ENCODE results near the gene KLF1.
"Not testable (repeated sequence)": the region's sequence is repeated elsewhere in the genome, so short reads cannot be mapped to it uniquely, and the experiment has no call there.

The KLF1 gene

GRCh38 chr19:12866416-12867119, 20.4 kb downstream of the KLF1 start:
- no peak for DNase-seq

DNA sequence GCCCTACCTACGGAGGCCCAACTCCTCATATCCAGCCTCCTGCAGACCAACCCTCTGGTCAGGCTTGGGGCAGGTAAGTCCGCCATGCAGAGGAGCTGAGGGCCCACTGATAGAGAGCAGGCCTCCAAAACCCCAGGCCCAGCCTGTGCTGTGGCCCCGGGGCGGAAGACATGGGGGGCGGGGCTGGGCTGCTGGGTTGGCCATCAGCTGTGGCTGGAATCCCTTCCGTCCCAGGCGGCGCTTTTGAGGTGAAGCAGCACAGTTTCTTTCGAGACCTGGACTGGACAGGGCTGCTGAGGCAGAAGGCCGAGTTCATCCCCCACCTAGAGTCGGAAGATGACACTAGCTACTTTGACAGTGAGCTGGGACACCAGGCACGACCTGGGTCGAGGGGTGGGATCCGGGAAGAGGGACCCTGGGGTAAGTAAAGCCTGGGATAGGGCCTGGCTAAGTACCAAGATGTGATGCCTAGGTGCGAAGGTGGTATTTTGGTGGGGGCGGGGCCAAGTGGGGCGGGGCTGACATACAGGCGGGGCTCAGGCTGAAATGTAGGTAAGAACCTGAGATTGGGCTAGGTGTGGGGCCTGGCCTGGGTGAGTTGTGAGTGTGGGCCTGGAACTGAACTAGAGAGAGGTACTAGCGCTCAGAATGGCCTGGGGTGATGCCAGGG, 21.1 kb downstream of the KLF1 start:
- DNase-seq = no peak

GRCh38 chr19:12864721-12865715, 22.0 kb downstream of the KLF1 start:
- no peak for DNase-seq

GRCh38 chr19:12864143-12864542, 22.9 kb downstream of the KLF1 start:
- no peak for DNase-seq

DNA sequence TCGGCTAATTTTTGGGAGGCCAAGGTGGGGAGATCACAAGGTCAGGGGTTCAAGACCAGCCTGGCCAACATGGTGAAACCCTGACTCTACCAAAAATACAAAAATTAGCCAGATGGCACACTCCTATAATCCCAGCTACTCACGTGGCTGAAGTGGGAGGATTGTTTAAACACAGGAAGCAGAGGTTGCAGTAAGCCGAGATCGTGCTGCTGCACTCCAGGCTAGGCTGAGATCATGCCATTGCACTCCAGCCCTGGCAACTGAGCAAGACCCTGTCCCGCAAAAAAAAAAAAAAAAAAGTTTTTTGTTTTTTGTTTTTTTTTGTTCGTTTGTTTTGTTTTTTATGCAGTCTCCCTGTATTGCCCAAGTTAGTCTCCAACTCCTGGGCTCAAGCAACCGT, 27.5 kb downstream of the KLF1 start:
- DNase-seq = no peak

DNA sequence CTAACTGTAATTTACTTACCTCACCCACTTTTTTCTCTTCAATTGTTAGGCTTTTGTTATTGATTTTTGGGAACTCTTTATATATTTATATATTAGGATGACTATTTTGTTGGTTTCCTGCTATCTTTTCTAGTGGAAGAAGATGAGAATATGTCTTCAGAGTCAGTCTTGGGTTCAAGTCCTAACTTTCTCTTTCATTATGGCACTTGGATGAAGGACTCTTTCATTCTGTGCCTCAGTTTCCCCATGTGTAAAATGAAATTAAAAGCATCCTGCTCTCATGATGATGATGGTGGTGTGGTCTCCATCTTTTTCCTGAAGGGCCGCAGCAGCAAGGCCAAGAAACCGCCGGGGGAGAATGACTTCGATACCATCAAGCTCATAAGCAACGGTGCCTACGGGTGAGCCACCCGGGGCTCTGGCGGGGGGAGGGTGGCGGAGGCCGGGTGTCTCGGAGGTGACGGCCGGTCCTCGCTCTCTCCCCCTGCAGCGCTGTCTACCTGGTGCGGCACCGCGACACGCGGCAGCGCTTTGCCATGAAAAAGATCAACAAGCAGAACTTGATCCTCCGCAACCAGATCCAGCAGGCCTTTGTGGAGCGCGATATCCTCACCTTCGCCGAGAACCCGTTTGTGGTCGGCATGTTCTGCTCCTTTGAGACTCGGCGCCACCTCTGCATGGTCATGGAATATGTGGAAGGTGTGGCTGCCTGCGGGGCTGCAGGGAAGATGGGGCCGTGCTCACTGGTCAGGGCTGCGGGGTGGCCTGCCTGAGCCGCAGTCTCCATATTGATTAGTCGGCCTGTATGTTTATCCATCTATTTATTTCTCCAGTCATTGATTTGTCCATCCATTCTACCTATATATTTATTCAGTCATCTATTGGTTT, 28.7 kb downstream of the KLF1 start:
- no peak for DNase-seq

GRCh38 chr19:12856653-12857052, 30.3 kb downstream of the KLF1 start:
- DNase-seq = no peak

GRCh38 chr19:12847159-12848139, 39.6 kb downstream of the KLF1 start:
- peak; percentile 86 for DNase-seq

DNA sequence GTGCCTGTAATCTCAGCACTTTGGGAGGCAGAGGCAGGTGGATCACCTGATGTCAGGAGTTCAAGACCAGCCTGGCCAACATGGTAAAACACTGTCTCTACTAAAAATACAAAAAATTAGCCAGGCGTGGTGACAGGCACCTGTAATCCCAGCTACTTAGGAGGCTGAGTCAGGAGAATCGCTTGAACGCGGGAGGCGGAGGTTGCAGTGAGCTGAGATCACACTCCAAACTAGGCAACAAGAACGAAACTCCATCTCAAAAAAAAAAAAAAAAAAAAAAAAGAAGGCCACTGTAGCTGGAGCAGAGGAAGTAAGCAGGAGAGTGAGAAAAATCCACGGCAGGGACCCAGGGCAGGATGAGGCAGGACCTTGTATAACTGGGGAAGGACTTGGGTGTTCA, 40.4 kb downstream of the KLF1 start:
- not testable (repeated sequence) for DNase-seq

DNA sequence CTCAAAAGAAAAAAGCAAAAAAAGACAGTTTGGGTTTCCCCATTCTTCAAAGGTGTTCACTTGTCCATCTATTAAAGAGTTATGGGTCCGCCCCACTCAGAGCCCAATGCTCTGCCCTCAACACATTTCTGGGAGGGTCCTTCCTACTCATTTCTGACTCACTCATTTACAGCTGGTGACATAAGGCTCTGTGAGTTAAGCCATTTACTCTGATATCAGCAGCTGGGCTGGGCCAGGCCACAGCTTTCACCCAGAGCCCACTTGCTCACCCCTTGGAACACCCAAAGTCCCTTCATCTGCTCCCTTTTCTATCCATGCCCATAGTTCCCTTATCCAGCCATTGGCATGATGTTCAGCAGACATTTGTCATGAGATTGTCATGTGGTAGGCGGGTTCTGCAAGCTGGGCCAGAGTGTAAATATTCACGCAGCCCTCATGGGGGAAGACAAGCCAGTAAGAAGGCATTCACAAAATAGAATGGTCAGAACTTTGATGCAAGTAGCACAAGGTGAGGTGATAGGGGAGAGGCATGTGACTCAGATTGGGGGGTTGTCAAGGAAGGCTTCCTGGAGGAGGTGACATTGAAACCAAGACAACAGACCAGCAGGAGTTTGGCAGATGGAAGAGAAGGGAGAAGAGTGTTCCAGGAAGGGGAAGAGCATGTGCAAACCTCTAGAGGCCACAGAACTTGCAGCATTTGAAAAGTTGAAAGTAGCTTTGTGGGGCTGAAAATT, 42.8 kb downstream of the KLF1 start:
- DNase-seq = no peak

- DNase-seq = no peak
Observed at GRCh38 chr19:12843328-12843727, 43.7 kb downstream of the KLF1 start.

DNA sequence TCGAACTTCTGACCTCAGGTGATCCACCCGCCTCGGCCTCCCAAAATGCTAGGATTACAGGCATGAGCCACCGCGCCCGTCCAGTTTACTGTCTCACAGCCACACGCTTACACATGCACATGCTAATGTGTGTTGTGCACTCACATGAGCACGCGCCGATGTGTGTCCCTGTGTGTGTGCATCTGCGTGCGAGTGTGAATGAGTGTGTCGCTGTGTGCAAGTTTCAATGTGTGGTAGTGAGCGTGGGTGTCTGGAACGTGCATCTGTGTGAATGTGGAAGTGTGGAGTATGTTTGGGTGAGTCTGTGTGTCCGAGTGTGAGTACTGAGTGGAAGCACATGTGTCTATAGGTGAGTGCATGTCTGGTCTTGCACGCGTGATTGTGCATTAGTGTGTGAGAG, 44.5 kb downstream of the KLF1 start:
- DNase-seq = no peak

GRCh38 chr19:12841094-12841493, 45.9 kb downstream of the KLF1 start:
- DNase-seq = no peak

DNA sequence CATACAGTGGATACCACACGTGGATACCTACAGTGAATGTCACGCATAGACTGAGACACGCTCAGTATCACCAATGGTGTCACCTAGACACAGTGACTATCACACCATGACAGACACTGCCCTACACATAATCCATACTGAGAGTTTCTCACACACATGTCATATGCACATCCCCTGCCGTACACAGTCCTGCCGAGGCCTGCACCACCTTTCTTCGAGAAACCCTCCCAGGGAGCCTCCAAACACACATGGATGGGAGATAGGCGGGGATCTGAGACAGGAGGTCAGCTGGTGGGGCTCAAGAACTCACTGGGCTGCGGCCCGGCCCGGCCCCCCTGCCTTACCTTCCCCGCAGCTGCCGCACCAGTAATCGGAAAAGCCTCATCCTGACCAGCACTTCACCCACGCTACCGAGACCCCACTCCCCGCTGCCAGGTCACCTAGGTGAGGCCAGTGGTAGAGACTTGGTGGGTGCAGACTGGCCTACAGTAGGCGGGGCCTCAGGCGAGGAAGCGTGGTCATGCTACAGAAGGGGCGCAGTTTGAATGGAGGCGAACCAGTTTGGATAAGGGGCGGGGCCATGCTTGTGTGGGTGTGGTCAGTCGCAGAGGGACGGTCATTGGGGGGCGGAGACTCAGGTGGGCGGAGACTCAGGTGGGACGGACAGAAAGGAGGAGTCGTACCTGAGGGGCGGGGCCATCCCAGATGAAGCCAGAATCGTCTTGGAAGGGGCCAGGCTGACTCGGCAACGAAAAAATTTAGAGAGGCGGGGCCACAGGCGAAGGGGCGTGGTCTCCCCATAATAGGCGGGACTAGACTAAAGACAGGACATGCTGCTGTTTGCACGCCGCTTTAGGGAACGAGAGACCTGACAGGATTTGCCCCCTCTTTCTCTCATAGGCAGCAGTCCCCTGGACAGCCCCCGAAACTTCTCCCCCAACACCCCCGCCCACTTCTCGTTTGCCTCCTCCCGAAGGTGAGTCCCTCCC, 46.6 kb downstream of the KLF1 start:
- DNase-seq = peak; percentile 73

GRCh38 chr19:12838886-12839756, 47.9 kb downstream of the KLF1 start:
- DNase-seq = no peak

DNA sequence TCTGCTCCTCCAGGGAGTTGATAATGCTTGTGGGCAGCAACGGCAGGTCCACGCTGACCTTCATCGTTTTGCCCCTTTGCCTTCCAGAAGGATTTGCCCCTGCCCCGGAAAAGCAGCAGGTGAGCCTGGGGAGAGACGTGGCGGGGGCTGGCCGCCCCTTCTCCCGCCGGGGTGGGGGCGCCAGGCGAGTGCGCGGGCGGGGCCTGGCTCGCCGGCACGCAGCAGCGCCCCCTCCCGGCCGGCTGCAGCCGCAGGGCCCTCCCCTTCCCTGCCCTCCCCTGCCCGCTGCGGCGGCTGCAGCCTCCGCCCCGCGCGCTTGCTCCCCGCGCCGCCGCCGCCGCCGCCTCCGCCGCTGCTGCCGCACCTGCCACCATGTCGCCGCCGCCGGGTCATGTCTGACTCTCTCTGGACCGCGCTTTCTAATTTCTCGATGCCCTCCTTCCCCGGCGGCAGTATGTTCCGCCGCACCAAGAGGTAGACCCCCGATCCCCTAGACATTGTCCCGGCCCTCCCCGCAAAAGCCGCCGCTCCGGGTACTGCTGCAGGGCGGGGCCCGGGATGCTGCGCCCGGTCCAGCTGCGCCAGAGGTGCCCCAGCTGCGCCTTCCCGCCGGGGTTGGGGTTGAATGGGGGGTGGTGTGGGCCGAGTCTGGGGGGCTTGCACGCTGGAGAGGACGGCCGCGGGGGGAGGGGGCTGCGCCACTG, 48.7 kb downstream of the KLF1 start, which contains the start of gene MAST1:
MAST1 (plus strand) TSS at position 334 of the 704 bp plus-strand sequence; CDS start at position 392, 58 bp downstream.
- DNase-seq = peak; percentile 50

GRCh38 chr19:12837225-12837624, 49.8 kb downstream of the KLF1 start:
- no peak for DNase-seq
